ENCODE data around the gene SPACDR. TPM values are rescaled to one million over a fixed set of nuclear protein-coding genes. Genes with fewer than 3 reads are reported as not detected.

SPACDR gene
- total RNA-seq, 1 experiment from 2014 or later, result not detected

- H2BK20ac ChIP-seq (ENCODE audit: low read depth, low read length, poor library complexity, severe bottlenecking), result no peak overlapping the region
- H3K56ac ChIP-seq (ENCODE audit: insufficient read length, low read depth, low read length), result no peak overlapping the region
- no peaks in the 10 kb centered on the region for H3K4me1 ChIP-seq (ENCODE audit: insufficient read depth, low read length)
- H3K18ac ChIP-seq (ENCODE audit: insufficient read length, low read depth, low read length), result no peak overlapping the region
- no peak for TF ChIP-seq CTCF (conservative IDR thresholded peaks at IDR 0.05)
- no CpG with 5 or more reads among the region's 16 CpGs for WGBS (ENCODE audit: extremely low coverage, insufficient read length, low lambda C conversion rate)
- Mint-ChIP-seq H3K9me3 (no peaks in the 10 kb centered on the region), H3K36me3 (ENCODE audit: insufficient read depth in 1 of 3, low read depth in 3 of 3) (peaks cover 0 to 5% (median 3%) of the 10 kb centered on the region in 3 experiments; a peak in 2 of 7 replicates), H3K27ac (no peak overlapping the region), H3K4me3 (no peak overlapping the region), H3K4me1 (peaks cover 18 to 37% of the 10 kb centered on the region in 2 experiments), H3K27me3 (ENCODE audit: low read depth) (no peaks in the 10 kb centered on the region; the same call in 1 of the 2 replicates)
- no peak overlapping the region for H4K8ac ChIP-seq (replicated peaks; ENCODE audit: insufficient read length, low read depth, low read length)
- H3K79me2 ChIP-seq (ENCODE audit: insufficient read depth, low read length), result no peaks in the 10 kb centered on the region
- H4K5ac ChIP-seq (ENCODE audit: insufficient read length, low read depth, low read length), result no peak overlapping the region
- H3K23ac ChIP-seq (ENCODE audit: insufficient read length, low read depth, low read length), result no peak overlapping the region
- H3K27me3 ChIP-seq (ENCODE audit: insufficient read depth, low read length), result no peaks in the 10 kb centered on the region
- H3K79me1 ChIP-seq (ENCODE audit: insufficient read depth, low read depth, low read length, poor library complexity, severe bottlenecking), result no peaks in the 10 kb centered on the region
- no peak overlapping the region for H3K14ac ChIP-seq (ENCODE audit: insufficient read depth, low read length)
- no peak overlapping the region for H3K4ac ChIP-seq (ENCODE audit: low read depth, low read length)
- H3K4me2 ChIP-seq (ENCODE audit: insufficient read depth, insufficient read length, low read length), result no peak overlapping the region
- H4K20me1 ChIP-seq (ENCODE audit: control insufficient read depth, insufficient read depth, insufficient read length), result peaks cover 4% of the 10 kb centered on the region
- no peak overlapping the region for H2AK5ac ChIP-seq (ENCODE audit: insufficient read length, low read length)
- no peak overlapping the region for H2BK120ac ChIP-seq (ENCODE audit: low read depth, low read length, poor library complexity, severe bottlenecking)
- H3K23me2 ChIP-seq (ENCODE audit: insufficient read length, low read depth, low read length, poor library complexity, severe bottlenecking), result no peaks in the 10 kb centered on the region
- no peak overlapping the region for H2BK5ac ChIP-seq (ENCODE audit: insufficient read length, low read length)
- no peak overlapping the region for H2AFZ ChIP-seq (ENCODE audit: low read length)
- no peak overlapping the region for H3K9ac ChIP-seq (ENCODE audit: extremely low read depth, insufficient read length, low read length)
- H3T11ph ChIP-seq (ENCODE audit: low read length), result no peak overlapping the region
- H3K9me3 ChIP-seq (ENCODE audit: control insufficient read depth, low read depth, low read length), result no peaks in the 10 kb centered on the region
- DNase-seq, result no peak
- H2BK12ac ChIP-seq (ENCODE audit: insufficient read length, low read depth, low read length), result no peak overlapping the region
- no peak overlapping the region for H2BK15ac ChIP-seq (ENCODE audit: low read depth, low read length)
- no peak overlapping the region for H4K91ac ChIP-seq (ENCODE audit: insufficient read length, low read depth, low read length)
- H3K27ac ChIP-seq (ENCODE audit: insufficient read length, low read depth, low read length), result no peak overlapping the region
Measured at GRCh38 chr7:100472121-100472851, 8.2 kb upstream of the SPACDR start.

All from H9 (cell line).